ENCODE measurements around the gene TGFB1.

TGFB1 gene

DNA sequence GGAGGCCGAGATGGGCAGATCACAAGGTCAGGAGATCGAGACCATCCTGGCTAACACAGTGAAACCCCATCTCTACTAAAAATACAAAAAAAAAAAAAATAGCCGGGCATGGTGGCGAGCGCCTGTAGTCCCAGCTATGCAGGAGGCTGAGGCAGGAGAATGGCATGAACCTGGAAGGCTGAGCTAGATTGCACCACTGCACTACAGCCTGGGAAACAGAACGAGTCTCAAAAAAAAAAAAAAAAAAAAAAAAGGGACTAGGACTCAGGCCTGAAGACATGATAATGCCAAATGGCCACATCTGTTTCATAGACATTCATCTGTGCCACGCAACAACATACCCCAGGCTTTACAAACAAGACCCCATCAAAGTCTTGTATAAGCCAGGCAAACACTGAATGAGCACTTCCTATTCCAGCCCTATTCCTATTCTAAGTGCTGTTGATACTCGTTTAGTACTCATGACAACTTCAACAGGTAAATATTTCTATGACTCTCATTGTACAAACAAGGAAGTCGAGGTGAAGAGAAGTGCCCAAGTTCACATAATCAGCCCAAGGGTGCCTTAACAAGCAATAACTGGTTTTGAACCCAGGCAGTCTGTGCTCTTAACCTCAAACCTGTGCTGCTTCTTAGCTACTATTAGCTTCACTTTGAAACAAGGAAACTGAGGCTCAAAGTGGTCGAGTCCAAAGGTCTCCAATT, 8.6 kb upstream of the TGFB1 start:
- TF ChIP-seq, protein P1, sequence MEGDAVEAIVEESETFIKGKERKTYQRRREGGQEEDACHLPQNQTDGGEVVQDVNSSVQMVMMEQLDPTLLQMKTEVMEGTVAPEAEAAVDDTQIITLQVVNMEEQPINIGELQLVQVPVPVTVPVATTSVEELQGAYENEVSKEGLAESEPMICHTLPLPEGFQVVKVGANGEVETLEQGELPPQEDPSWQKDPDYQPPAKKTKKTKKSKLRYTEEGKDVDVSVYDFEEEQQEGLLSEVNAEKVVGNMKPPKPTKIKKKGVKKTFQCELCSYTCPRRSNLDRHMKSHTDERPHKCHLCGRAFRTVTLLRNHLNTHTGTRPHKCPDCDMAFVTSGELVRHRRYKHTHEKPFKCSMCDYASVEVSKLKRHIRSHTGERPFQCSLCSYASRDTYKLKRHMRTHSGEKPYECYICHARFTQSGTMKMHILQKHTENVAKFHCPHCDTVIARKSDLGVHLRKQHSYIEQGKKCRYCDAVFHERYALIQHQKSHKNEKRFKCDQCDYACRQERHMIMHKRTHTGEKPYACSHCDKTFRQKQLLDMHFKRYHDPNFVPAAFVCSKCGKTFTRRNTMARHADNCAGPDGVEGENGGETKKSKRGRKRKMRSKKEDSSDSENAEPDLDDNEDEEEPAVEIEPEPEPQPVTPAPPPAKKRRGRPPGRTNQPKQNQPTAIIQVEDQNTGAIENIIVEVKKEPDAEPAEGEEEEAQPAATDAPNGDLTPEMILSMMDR (IDR thresholded peaks at IDR 0.05; ENCODE audit: extremely low read depth, missing control alignments) = no peak

DNA sequence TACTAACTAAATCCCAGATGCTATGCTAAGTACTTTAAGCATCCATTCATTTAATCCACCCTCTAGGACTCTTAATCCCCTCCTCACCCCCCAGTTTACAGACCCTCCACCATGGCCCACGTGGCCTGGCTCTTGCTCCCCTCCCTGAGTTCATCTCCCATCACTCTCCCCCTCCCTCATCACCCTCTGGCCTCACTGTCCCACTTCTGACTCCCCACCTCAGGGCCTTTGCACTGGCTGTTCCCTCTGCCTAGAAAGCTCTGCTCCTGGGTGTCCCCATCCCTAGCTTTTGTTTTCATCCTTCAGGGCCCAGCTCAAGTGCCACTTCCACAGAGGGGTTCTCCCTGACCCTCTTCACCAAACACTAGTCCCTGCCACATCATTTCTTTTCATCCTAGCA, 6.0 kb upstream of the TGFB1 start:
- DNase-seq (ENCODE audit: low spot score) = no peak
- TF ChIP-seq, protein P1 (IDR thresholded peaks at IDR 0.05; ENCODE audit: extremely low read depth, missing control alignments) = no peak

More for the DNA sequence above, 8.6 kb upstream of the TGFB1 start:
- no peak for DNase-seq (ENCODE audit: low spot score)

DNA sequence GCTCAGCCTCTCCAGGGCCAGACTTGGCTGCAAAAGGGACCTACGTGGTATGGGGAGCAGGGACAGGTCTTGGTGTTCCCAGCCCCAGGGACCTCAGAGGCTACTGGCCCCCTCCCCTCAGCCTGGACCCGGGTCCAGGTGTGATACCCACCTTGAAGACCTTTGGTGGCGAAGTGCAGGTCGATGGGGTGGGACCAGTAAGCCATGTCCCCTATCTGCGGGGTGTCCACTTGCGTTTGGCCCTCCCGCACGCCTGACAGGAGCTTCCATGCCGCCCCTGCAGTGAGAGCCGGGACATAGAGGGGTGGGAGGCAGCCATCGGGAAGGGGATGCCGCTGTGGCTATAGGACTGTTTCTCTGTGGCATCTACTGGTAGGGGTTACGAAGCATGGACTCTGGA, 4.0 kb upstream of the TGFB1 start:
- DNase-seq (ENCODE audit: low spot score) = no peak
- TF ChIP-seq, protein P1 (IDR thresholded peaks at IDR 0.05; ENCODE audit: extremely low read depth, missing control alignments) = no peak

DNA sequence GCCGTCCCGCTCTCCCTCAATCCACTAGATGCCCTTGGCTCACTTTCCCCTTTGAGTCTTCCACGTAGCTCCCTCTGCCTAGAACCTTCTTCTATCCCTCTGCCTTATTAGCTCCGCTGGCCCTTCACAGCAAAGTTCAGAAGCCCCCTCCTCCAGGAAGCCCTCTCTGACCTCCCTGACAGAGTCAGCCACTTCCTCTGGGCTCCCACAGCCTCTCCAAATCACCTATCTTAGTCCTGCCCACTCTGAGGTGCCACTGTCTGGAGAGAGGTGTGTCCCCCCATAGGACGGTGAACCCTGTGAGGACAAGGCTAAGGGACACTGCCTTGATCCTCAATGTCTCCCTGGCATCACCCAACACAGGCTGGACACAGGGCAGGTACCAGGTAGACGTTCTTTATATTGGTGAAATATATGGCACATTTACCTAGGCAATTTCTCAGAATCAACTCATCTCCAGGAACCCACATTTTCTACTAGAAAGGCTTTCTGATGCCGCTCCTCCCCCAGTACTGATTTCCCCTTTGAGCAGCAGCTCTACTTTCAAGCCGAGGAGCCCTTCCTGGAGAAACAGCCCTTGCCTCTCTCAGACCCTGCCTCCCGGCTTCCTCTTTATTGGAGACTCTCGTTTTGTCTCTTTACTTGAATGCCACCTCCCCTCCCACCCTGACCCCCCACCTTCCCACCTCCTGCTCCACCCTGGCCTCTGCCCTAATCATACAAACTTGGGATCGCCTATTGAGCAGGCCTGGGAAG, 3.4 kb upstream of the TGFB1 start:
- TF ChIP-seq, protein P1 (IDR thresholded peaks at IDR 0.05; ENCODE audit: extremely low read depth, missing control alignments) = no peak
- no peak for DNase-seq (ENCODE audit: low spot score)

DNA sequence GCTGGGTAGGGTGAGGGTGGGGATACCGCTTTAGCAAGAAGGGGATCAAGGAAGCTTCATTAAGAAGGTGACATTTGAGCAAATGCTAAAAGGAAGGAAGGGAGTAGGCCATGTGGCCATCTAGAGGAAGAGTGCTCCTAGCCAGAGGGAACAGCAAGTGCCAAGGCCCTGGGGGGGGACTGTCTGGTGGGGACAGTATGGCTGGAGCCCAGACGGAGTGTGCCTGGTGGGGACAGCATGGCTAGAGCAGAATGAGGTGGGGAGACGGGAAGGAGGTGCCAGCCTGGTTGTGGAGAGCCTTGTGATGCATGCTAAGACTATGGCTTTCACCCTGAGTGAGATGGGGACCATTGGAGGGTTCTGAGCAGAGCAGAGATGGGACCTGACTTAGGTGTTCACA, 2.1 kb upstream of the TGFB1 start:
- no peak for DNase-seq (ENCODE audit: low spot score)
- TF ChIP-seq, protein P1 (IDR thresholded peaks at IDR 0.05; ENCODE audit: extremely low read depth, missing control alignments) = no peak

DNA sequence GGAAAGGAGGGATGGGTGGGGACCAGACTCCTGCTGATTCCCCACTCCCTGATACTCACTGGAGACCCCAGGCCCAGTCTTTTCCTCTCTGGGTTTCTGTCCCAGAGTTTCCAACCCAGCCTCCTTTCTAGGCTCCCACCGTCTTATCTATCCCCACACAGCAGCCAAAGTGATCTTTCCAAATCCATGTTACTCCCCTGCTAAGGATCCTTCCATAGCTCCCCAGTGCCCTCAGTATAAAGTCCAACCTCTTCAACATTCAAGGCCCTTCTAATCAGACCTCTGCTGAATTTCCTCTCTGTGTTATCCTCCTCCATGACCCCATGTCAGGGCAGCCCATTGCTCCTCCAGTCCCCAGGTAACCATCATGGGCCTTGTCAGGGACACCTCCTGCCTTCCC, 1.3 kb upstream of the TGFB1 start:
- TF ChIP-seq, protein P1 (IDR thresholded peaks at IDR 0.05; ENCODE audit: extremely low read depth, missing control alignments) = no peak
- no peak for DNase-seq (ENCODE audit: low spot score)

DNA sequence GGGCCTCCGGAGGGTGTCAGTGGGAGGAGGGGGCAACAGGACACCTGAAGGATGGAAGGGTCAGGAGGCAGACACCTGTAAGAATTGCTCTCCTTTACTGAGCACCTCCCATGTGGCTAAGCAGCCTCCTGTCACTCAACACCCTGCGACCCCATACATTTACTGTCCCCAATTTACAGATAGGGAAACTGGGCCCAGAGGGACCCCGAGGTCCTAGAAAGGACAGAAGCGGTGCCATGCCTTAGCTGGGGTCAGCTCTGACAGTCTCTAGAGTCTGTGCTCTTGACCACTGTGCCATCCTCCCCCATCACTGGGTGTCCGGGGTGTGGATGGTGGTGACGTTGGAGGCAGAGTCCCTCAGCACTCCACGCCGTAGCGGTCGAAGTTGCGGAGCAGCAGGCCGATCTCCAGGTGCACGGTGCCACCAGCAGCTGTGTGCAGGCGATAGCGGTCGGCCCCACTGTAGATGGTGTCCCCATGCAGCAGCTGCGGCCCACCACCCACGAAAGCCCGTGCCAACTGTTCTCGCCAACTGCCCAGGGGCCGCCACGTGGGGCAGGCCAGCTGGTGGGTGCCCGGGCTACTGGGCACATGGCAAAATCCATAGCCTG, 726 bp upstream of the TGFB1 start:
- TF ChIP-seq, protein P1 (IDR thresholded peaks at IDR 0.05; ENCODE audit: extremely low read depth, missing control alignments) = no peak
- no peak for DNase-seq (ENCODE audit: low spot score)
